A673 (cell line): ENCODE results near the gene GSE1. TPM values are rescaled to one million over a fixed set of nuclear protein-coding genes. Genes with fewer than 3 reads are reported as not detected.

ENCODE experiments used
- BruUV-seq: library from RNA; stranded (reverse); fragments of 400-500 nt; replicated peaks from 2 replicates; lab custom pipeline; 2021; lab: Mats Ljungman, UMichigan
- CTCF ChIA-PET: fragments of 300-600 bp; sonication (Branson Sonifier 250); formaldehyde crosslinking; loops from one replicate; lab custom pipeline; 2022; ENCODE audit warnings: antibody characterized with exemption; lab: Charles Lee
- POLR2A ChIA-PET: fragments of 300-600 bp; sonication (Branson Sonifier 250); formaldehyde crosslinking; loops from one replicate; lab custom pipeline; 2022; ENCODE audit warnings: antibody characterized with exemption; ENCODE audit not compliant: low non-redundant PET; lab: Charles Lee
- DNase-seq: peaks from one replicate; pipeline ENCODE4 v3.0.0-alpha.2; 2015; ENCODE audit warnings: low spot score
- H3K27ac ChIP-seq: fragments of 200-600 bp; sonication (generic); 2 replicates; pipeline ENCODE4 v1.5.1; 2016; ENCODE audit warnings: mixed run types, low read depth, mild to moderate bottlenecking, mixed read lengths, antibody characterized with exemption, low read length; ENCODE audit not compliant: poor library complexity, severe bottlenecking
- H3K27me3 ChIP-seq: fragments of 200-600 bp; sonication (generic); replicated peaks from 2 replicates; pipeline ENCODE4 v1.6.1; 2017; ENCODE audit warnings: mixed run types, low read depth, mild to moderate bottlenecking, mixed read lengths, antibody characterized with exemption, low read length; ENCODE audit not compliant: insufficient read depth, poor library complexity
- H3K36me3 ChIP-seq: fragments of 200-600 bp; sonication (generic); 2 replicates; pipeline ENCODE4 v1.6.1; 2016; ENCODE audit warnings: mixed run types, mild to moderate bottlenecking, mixed read lengths, antibody characterized with exemption, low read length; ENCODE audit not compliant: insufficient read depth, poor library complexity, severe bottlenecking
- H3K4me1 ChIP-seq: fragments of 200-600 bp; sonication (generic); 2 replicates; pipeline ENCODE4 v1.6.1; 2017; ENCODE audit warnings: mixed run types, mild to moderate bottlenecking, mixed read lengths, antibody characterized with exemption, low read length; ENCODE audit not compliant: insufficient read depth, poor library complexity, severe bottlenecking
- H3K4me3 ChIP-seq: fragments of 200-600 bp; sonication (generic); 2 replicates; pipeline ENCODE4 v1.5.1; 2016; ENCODE audit warnings: low read depth, mixed run types, mild to moderate bottlenecking, mixed read lengths, low read length; ENCODE audit not compliant: poor library complexity, severe bottlenecking
- H3K9me3 ChIP-seq: fragments of 200-600 bp; sonication (generic); 2 replicates; pipeline ENCODE4 v1.6.1; 2016; ENCODE audit warnings: mixed run types, low read depth, mild to moderate bottlenecking, mixed read lengths, antibody characterized with exemption, low read length; ENCODE audit not compliant: poor library complexity, severe bottlenecking
- CTCF ChIP-seq: fragments of 300-800, 200-600 bp; sonication (generic); conservative IDR thresholded peaks from 2 replicates; pipeline ENCODE4 v1.5.1; 2017; ENCODE audit warnings: low read depth, mild to moderate bottlenecking, antibody characterized with exemption, low read length, moderate library complexity, mixed read lengths
- EZH2 ChIP-seq: fragments of 200-600 bp; sonication (generic); IDR thresholded peaks from 2 replicates; pipeline ENCODE4 v1.6.1; 2017; ENCODE audit warnings: borderline replicate concordance, low read depth, mild to moderate bottlenecking, mixed read lengths, antibody characterized with exemption, low read length; ENCODE audit not compliant: poor library complexity, severe bottlenecking
- intact Hi-C: fragments of 100-400 bp; cut with micrococcal nuclease; formaldehyde crosslinking; loops from one replicate; pipeline ENCODE4 v1.10.0; 2022; ENCODE audit not compliant: unreplicated experiment
- total RNA-seq: library from RNA; stranded (reverse); gene quantifications from 2 replicates; pipeline ENCODE4 v1.2.3, GENCODE V29; 2021

Gene GSE1
- total RNA-seq, 1 experiment from 2014 or later = 64.2 TPM

GRCh38 chr16:85627089-85627488, 14.0 kb downstream of the GSE1 start:
- peak overlapping the region; percentile 71 for H3K27ac ChIP-seq
- peaks cover 12% of the 10 kb centered on the region for H3K9me3 ChIP-seq
- H3K27me3 ChIP-seq = no peaks in the 10 kb centered on the region
- peaks cover 31% of the 10 kb centered on the region for H3K4me1 ChIP-seq
- TF ChIP-seq EZH2 = no peak
- no peak for TF ChIP-seq CTCF
- intact Hi-C loops = loop anchor here (10.0 kb wide), 1 partner anchor 382 kb away; no protein-coding TSS in a partner anchor
- H3K36me3 ChIP-seq = peaks cover 3% of the 10 kb centered on the region
- DNase-seq = no peak
- CTCF ChIA-PET = interaction anchor here (0.7 to 3.8 kb wide), 2 partner anchors 11 to 90 kb away, joined by 3 to 40 read pairs; no protein-coding TSS in a partner anchor
- POLR2A ChIA-PET = no interaction called here
- no TSS peak for BruUV-seq
- H3K4me3 ChIP-seq = no peak overlapping the region

GRCh38 chr16:85627526-85628264, 14.6 kb downstream of the GSE1 start:
- intact Hi-C loops = loop anchor here (10.0 kb wide), 1 partner anchor 383 kb away; no protein-coding TSS in a partner anchor
- POLR2A ChIA-PET = no interaction called here
- no peak overlapping the region for H3K27ac ChIP-seq
- peaks cover 12% of the 10 kb centered on the region for H3K9me3 ChIP-seq
- DNase-seq = no peak
- H3K36me3 ChIP-seq = peaks cover 3% of the 10 kb centered on the region
- CTCF ChIA-PET = interaction anchor here (3.8 kb wide), 1 partner anchor 12 kb away, joined by 40 read pairs; no protein-coding TSS in a partner anchor
- no peak overlapping the region for H3K4me3 ChIP-seq
- H3K4me1 ChIP-seq = peaks cover 31% of the 10 kb centered on the region
- no peak for TF ChIP-seq EZH2
- BruUV-seq = no TSS peak
- H3K27me3 ChIP-seq = no peaks in the 10 kb centered on the region

GRCh38 chr16:85628265-85628556, 15.1 kb downstream of the GSE1 start:
- POLR2A ChIA-PET = no interaction called here
- H3K4me1 ChIP-seq = peaks cover 31% of the 10 kb centered on the region
- no TSS peak for BruUV-seq

More at GRCh38 chr16:85628265-85628556, 15.1 kb downstream of the GSE1 start:
- H3K9me3 ChIP-seq = peaks cover 12% of the 10 kb centered on the region
- no peak for TF ChIP-seq EZH2
- TF ChIP-seq CTCF = no peak
- H3K27me3 ChIP-seq = no peaks in the 10 kb centered on the region
- H3K27ac ChIP-seq = no peak overlapping the region
- CTCF ChIA-PET = interaction anchor here (0.8 to 3.8 kb wide), 3 partner anchors 12 to 212 kb away, joined by 3 to 40 read pairs (median 6); no protein-coding TSS in a partner anchor
- intact Hi-C loops = loop anchor here (10.0 kb wide), 1 partner anchor 383 kb away; no protein-coding TSS in a partner anchor
- DNase-seq = no peak
- peaks cover 3% of the 10 kb centered on the region for H3K36me3 ChIP-seq
- H3K4me3 ChIP-seq = no peak overlapping the region
